HG02678 (cell line): ENCODE measurements around the gene SORCS3.

Experiments used
- ATAC-seq: cut with Tn5 transposase; IDR thresholded peaks from one replicate; pipeline ENCODE4 v1.9.1; 2021; ENCODE audit warnings: mild to moderate bottlenecking, moderate library complexity; ENCODE audit not compliant: unreplicated experiment

Gene SORCS3

GRCh38 chr10:104834580-104834979 is 193.5 kb downstream of the SORCS3 start:
- ATAC-seq: no peak

GRCh38 chr10:104835422-104835821 is 194.3 kb downstream of the SORCS3 start:
- no peak for ATAC-seq

- ATAC-seq: no peak
Observed at GRCh38 chr10:104842704-104843103, 201.6 kb downstream of the SORCS3 start.

GRCh38 chr10:104844073-104844472 is 203.0 kb downstream of the SORCS3 start:
- no peak for ATAC-seq

- ATAC-seq: no peak
Observed at GRCh38 chr10:104850023-104850422, 208.9 kb downstream of the SORCS3 start.

- ATAC-seq: no peak
Observed at GRCh38 chr10:104867966-104868598, 227.0 kb downstream of the SORCS3 start.

- no peak for ATAC-seq
Observed at GRCh38 chr10:104872691-104873090, 231.6 kb downstream of the SORCS3 start.

- no peak for ATAC-seq
Observed at GRCh38 chr10:104873161-104873560, 232.1 kb downstream of the SORCS3 start.

GRCh38 chr10:104875561-104875960 is 234.5 kb downstream of the SORCS3 start:
- no peak for ATAC-seq

- ATAC-seq: no peak
Observed at GRCh38 chr10:104880624-104881398, 239.7 kb downstream of the SORCS3 start.

GRCh38 chr10:104881740-104882139 is 240.7 kb downstream of the SORCS3 start:
- no peak for ATAC-seq

GRCh38 chr10:104892879-104893617 is 252.0 kb downstream of the SORCS3 start:
- no peak for ATAC-seq

- ATAC-seq: no peak
Observed at GRCh38 chr10:104893701-104894100, 252.6 kb downstream of the SORCS3 start.

GRCh38 chr10:104894681-104895080 is 253.6 kb downstream of the SORCS3 start:
- no peak for ATAC-seq

GRCh38 chr10:104895541-104895940 is 254.5 kb downstream of the SORCS3 start:
- ATAC-seq: no peak

GRCh38 chr10:104895981-104896380 is 254.9 kb downstream of the SORCS3 start:
- ATAC-seq: no peak

- ATAC-seq: no peak
Observed at GRCh38 chr10:104897696-104898095, 256.6 kb downstream of the SORCS3 start.

- no peak for ATAC-seq
Observed at GRCh38 chr10:104899779-104900178, 258.7 kb downstream of the SORCS3 start.

GRCh38 chr10:104903433-104903832 is 262.3 kb downstream of the SORCS3 start:
- ATAC-seq: no peak

- no peak for ATAC-seq
Observed at GRCh38 chr10:104904753-104905323, 263.7 kb downstream of the SORCS3 start.

- ATAC-seq: no peak
Observed at GRCh38 chr10:104906112-104906511, 265.0 kb downstream of the SORCS3 start.
